Endodermal cell (in vitro differentiated cells): ENCODE results near the gene PLCB4. TPM values are rescaled to one million over a fixed set of nuclear protein-coding genes. Genes with fewer than 3 reads are reported as not detected.

ENCODE experiments used
- DNase-seq: peaks from one replicate; pipeline ENCODE4 v3.0.0-alpha.2; 2017
- H3K27ac ChIP-seq: 2 replicates; pipeline ENCODE4 v1.5.1; 2013; ENCODE audit warnings: mild to moderate bottlenecking, low read depth, low read length, moderate library complexity
- H3K27me3 ChIP-seq: 2 replicates; pipeline ENCODE4 v1.6.1; 2013; ENCODE audit warnings: mild to moderate bottlenecking, low read length, moderate library complexity; ENCODE audit not compliant: insufficient read depth, control insufficient read depth, poor library complexity, severe bottlenecking
- H3K36me3 ChIP-seq: 2 replicates; pipeline ENCODE4 v1.7.0; 2013; ENCODE audit warnings: mild to moderate bottlenecking, low read length, moderate library complexity; ENCODE audit not compliant: control insufficient read depth, insufficient read depth
- H3K4me1 ChIP-seq: one replicate; pipeline ENCODE4 v1.7.0; 2013; ENCODE audit warnings: low read length; ENCODE audit not compliant: control insufficient read depth, insufficient read depth
- H3K4me3 ChIP-seq: 2 replicates; pipeline ENCODE4 v1.5.1; 2013; ENCODE audit warnings: mild to moderate bottlenecking, low read length, moderate library complexity
- H3K9ac ChIP-seq: 2 replicates; pipeline ENCODE4 v1.6.1; 2013; ENCODE audit warnings: mild to moderate bottlenecking, low read length, moderate library complexity; ENCODE audit not compliant: poor library complexity, severe bottlenecking; ENCODE audit errors: extremely low read depth
- H3K9me3 ChIP-seq: 2 replicates; pipeline ENCODE4 v1.6.1; 2013; ENCODE audit warnings: mild to moderate bottlenecking, low read length, moderate library complexity; ENCODE audit not compliant: control insufficient read depth
- H3K27ac Mint-ChIP-seq: 2 replicates; pipeline ENCODE4 v1.8.0; 2020; ENCODE audit warnings: mixed read lengths
- H3K27me3 Mint-ChIP-seq: 2 replicates; pipeline ENCODE4 v1.8.0; 2021; ENCODE audit warnings: mild to moderate bottlenecking, mixed read lengths; ENCODE audit not compliant: insufficient read depth
- H3K36me3 Mint-ChIP-seq: 2 replicates; pipeline ENCODE4 v1.8.0; 2020; ENCODE audit warnings: low read depth, mixed read lengths
- H3K4me1 Mint-ChIP-seq: 2 replicates; pipeline ENCODE4 v1.8.0; 2020; ENCODE audit warnings: mixed read lengths
- H3K4me3 Mint-ChIP-seq: 2 replicates; pipeline ENCODE4 v1.8.0; 2020; ENCODE audit warnings: mild to moderate bottlenecking, moderate library complexity, mixed read lengths
- H3K9me3 Mint-ChIP-seq: 2 replicates; pipeline ENCODE4 v1.8.0; 2020; ENCODE audit warnings: mild to moderate bottlenecking, mixed read lengths
- CTCF ChIP-seq: fragments of 200-600 bp; sonication (generic); conservative IDR thresholded peaks from 2 replicates; pipeline ENCODE4 v1.5.0; 2021; ENCODE audit warnings: antibody characterized with exemption, mild to moderate bottlenecking
- WGBS, 2 experiments: methylation state at CpG; one replicate each; pipeline versions ENCODE4 v1.1.5 to v1.1.7; 2013; ENCODE audit warnings: missing lambda C conversion rate in 2 of 2, mixed read lengths in 1 of 2; ENCODE audit not compliant: insufficient coverage in 1 of 2, insufficient read length in 1 of 2; 5-methylcytosine and 5-hydroxymethylcytosine counted together
- total RNA-seq, 2 donors: library from RNA; stranded (reverse); fragmentation: NEBNext Ultra II Directional in 1 of 2; extraction: Animal tissue kit (Norgen Biotek cat#: 25700) in 1 of 2; gene quantifications; 2 replicates in 1 of 2; 3 replicates in 1 of 2; pipeline ENCODE4 v1.2.1, GENCODE V29; 2021

Gene PLCB4
- total RNA-seq, 2 donors from 2014 or later: 14.4 to 14.6 TPM

DNA sequence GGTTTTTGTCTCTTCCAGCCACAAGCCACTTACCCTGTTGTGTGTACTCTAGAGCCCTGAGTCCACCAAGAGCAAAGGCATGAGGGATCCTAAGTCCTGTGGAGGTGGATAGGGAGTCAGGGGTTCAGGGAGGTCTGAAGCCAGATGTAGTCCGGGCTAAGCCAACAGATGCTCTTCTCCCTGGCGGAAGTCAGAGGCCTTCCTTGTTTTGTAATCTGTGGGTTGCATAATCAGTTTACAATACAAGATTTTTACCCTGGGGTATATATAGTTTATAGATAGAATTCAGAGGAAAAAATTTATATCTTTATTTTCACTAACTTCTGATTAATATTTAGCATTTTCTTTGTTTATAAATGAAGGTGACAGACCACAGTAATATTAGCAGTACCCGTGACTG is 454.7 kb downstream of the PLCB4 start:
- no peak for DNase-seq
- no peaks in the 10 kb centered on the region for H3K36me3 Mint-ChIP-seq
- no peak for TF ChIP-seq CTCF
- Histone ChIP-seq H3K9me3 (no peaks in the 10 kb centered on the region), H3K27me3 (peaks cover 2% of the 10 kb centered on the region), H3K27ac (no peak overlapping the region), H3K9ac (no peak overlapping the region), H3K4me1 (peaks cover 4% of the 10 kb centered on the region), H3K4me3 (no peak overlapping the region), H3K36me3 (no peaks in the 10 kb centered on the region)
- 94% methylated on average over 3 of the region's 3 CpGs; no CpG with 5 or more reads in 1 of the 2 experiments for WGBS, 2 experiments
- no peaks in the 10 kb centered on the region for H3K9me3 Mint-ChIP-seq
- no peak overlapping the region for H3K4me3 Mint-ChIP-seq
- no peak overlapping the region for H3K27ac Mint-ChIP-seq
- H3K27me3 Mint-ChIP-seq: peaks cover 18% of the 10 kb centered on the region
- peaks cover 3% of the 10 kb centered on the region for H3K4me1 Mint-ChIP-seq
